PC-3 (cell line): ENCODE measurements around the gene ROR1.

Source experiments
- CTCF ChIP-seq: fragments of 300-600 bp; sonication (generic); conservative IDR thresholded peaks from 2 replicates; pipeline ENCODE4 v1.5.1; 2017; ENCODE audit warnings: antibody characterized with exemption, low read depth, mild to moderate bottlenecking, low read length
- EZH2phosphoT487 ChIP-seq: fragments of 300-600 bp; sonication (generic); IDR thresholded peaks from 2 replicates; pipeline ENCODE4 v1.6.1; 2018; ENCODE audit warnings: mild to moderate bottlenecking, antibody characterized with exemption, low read length, borderline replicate concordance

- TF ChIP-seq CTCF (no peak), EZH2phosphoT487 (no peak)
These were observed 342.7 kb downstream of the ROR1 start for GRCh38 chr1:64116537-64116936.
